ENCODE results near the gene DUSP15. TPM values are rescaled to one million over a fixed set of nuclear protein-coding genes. Genes with fewer than 3 reads are reported as not detected.

The DUSP15 gene
- total RNA-seq, 2 donors from 2014 or later, result not detected

- H3K27ac Mint-ChIP-seq, result no peak overlapping the region
- DNase-seq (no peak), ATAC-seq (replicated peaks in 1 of 2) (no peak)
- H3K36me3 Mint-ChIP-seq (ENCODE audit: insufficient read depth in 2 of 2), result no peaks in the 10 kb centered on the region
- H3K4me3 Mint-ChIP-seq, result no peak overlapping the region
- no peaks in the 10 kb centered on the region for H3K9me3 Mint-ChIP-seq
- peaks cover 32% of the 10 kb centered on the region for H3K27me3 Mint-ChIP-seq (ENCODE audit: low read depth)
- peaks cover 22% of the 10 kb centered on the region for H3K4me1 Mint-ChIP-seq (ENCODE audit: low read depth)
These were observed 5.3 kb upstream of the DUSP15 start for GRCh38 chr20:31875671-31876070.

- H3K9me3 Mint-ChIP-seq, result no peaks in the 10 kb centered on the region
- ATAC-seq (replicated peaks in 1 of 2) (no peak), DNase-seq (no peak)
- H3K27ac Mint-ChIP-seq, result no peak overlapping the region
- H3K27me3 Mint-ChIP-seq (ENCODE audit: low read depth), result peaks cover 35% of the 10 kb centered on the region
- peaks cover 3% of the 10 kb centered on the region in 2 donors for H3K36me3 Mint-ChIP-seq (ENCODE audit: insufficient read depth in 2 of 2)
- peaks cover 13% of the 10 kb centered on the region for H3K4me1 Mint-ChIP-seq (ENCODE audit: low read depth)
- no peak overlapping the region for H3K4me3 Mint-ChIP-seq
These were observed 2.1 kb upstream of the DUSP15 start for GRCh38 chr20:31872406-31872805.

- Mint-ChIP-seq H3K4me3 (no peak overlapping the region), H3K36me3 (ENCODE audit: insufficient read depth in 2 of 2) (peaks cover 3% of the 10 kb centered on the region in 2 donors), H3K27me3 (ENCODE audit: low read depth) (peaks cover 35% of the 10 kb centered on the region), H3K27ac (no peak overlapping the region), H3K4me1 (ENCODE audit: low read depth) (peaks cover 13% of the 10 kb centered on the region), H3K9me3 (no peaks in the 10 kb centered on the region)
- ATAC-seq (replicated peaks in 1 of 2) (no peak), DNase-seq (no peak)
These were observed 1.3 kb upstream of the DUSP15 start for GRCh38 chr20:31871618-31871954.

- DNase-seq (no peak), ATAC-seq (replicated peaks in 1 of 2) (no peak)
- Mint-ChIP-seq H3K27ac (no peak overlapping the region), H3K4me3 (peak overlapping the region; percentile 67 to 89), H3K9me3 (no peaks in the 10 kb centered on the region), H3K4me1 (ENCODE audit: low read depth) (peaks cover 13% of the 10 kb centered on the region), H3K27me3 (ENCODE audit: low read depth) (peaks cover 35% of the 10 kb centered on the region), H3K36me3 (ENCODE audit: insufficient read depth in 2 of 2) (peaks cover 3% of the 10 kb centered on the region in 2 donors)
These were observed 645 bp upstream of the DUSP15 start for GRCh38 chr20:31870726-31871617.

GRCh38 chr20:31869673-31869941 lies 720 bp downstream of the DUSP15 start:
- Mint-ChIP-seq H3K9me3 (no peaks in the 10 kb centered on the region), H3K27ac (no peak overlapping the region), H3K4me1 (ENCODE audit: low read depth) (peaks cover 13% of the 10 kb centered on the region), H3K36me3 (ENCODE audit: insufficient read depth in 2 of 2) (peaks cover 3% of the 10 kb centered on the region in 2 donors), H3K4me3 (peak overlapping the region; percentile 84 to 93), H3K27me3 (ENCODE audit: low read depth) (peaks cover 28% of the 10 kb centered on the region)
- ATAC-seq (replicated peaks in 1 of 2) (no peak), DNase-seq (no peak)

GRCh38 chr20:31868853-31869672 lies 1.3 kb downstream of the DUSP15 start:
- H3K4me1 Mint-ChIP-seq (ENCODE audit: low read depth), result peaks cover 13% of the 10 kb centered on the region
- no peak overlapping the region for H3K27ac Mint-ChIP-seq
- DNase-seq, result no peak
- peaks cover 28% of the 10 kb centered on the region for H3K27me3 Mint-ChIP-seq (ENCODE audit: low read depth)
- ATAC-seq (replicated peaks in 1 of 2), result no peak
- peaks cover 3% of the 10 kb centered on the region in 2 donors for H3K36me3 Mint-ChIP-seq (ENCODE audit: insufficient read depth in 2 of 2)
- peak overlapping the region; percentile 84 to 93 for H3K4me3 Mint-ChIP-seq
- H3K9me3 Mint-ChIP-seq, result no peaks in the 10 kb centered on the region

- Mint-ChIP-seq H3K9me3 (no peaks in the 10 kb centered on the region), H3K27ac (no peak overlapping the region), H3K36me3 (ENCODE audit: insufficient read depth in 2 of 2) (peaks cover 3% of the 10 kb centered on the region in 2 donors), H3K27me3 (ENCODE audit: low read depth) (peaks cover 27% of the 10 kb centered on the region), H3K4me3 (no peak overlapping the region), H3K4me1 (ENCODE audit: low read depth) (peaks cover 13% of the 10 kb centered on the region)
- ATAC-seq (replicated peaks in 1 of 2), result no peak
- DNase-seq, result no peak
These were observed 4.1 kb downstream of the DUSP15 start for GRCh38 chr20:31866221-31866620.

- Mint-ChIP-seq H3K4me3 (no peak overlapping the region), H3K36me3 (ENCODE audit: insufficient read depth in 2 of 2) (peaks cover under 1 to 1% of the 10 kb centered on the region in 2 donors)
These were observed 5.6 kb downstream of the DUSP15 start for GRCh38 chr20:31864521-31865400.

GRCh38 chr20:31863296-31864085 lies 6.8 kb downstream of the DUSP15 start:
- Mint-ChIP-seq H3K9me3 (no peaks in the 10 kb centered on the region), H3K27ac (no peak overlapping the region), H3K27me3 (ENCODE audit: low read depth) (peaks cover 30% of the 10 kb centered on the region), H3K36me3 (ENCODE audit: insufficient read depth in 2 of 2) (no peaks in the 10 kb centered on the region), H3K4me3 (no peak overlapping the region), H3K4me1 (ENCODE audit: low read depth) (peaks cover 4% of the 10 kb centered on the region)
- DNase-seq, result no peak
- no peak for ATAC-seq (replicated peaks in 1 of 2)

More at GRCh38 chr20:31864521-31865400, 5.6 kb downstream of the DUSP15 start:
- H3K9me3 Mint-ChIP-seq, result no peaks in the 10 kb centered on the region
- peaks cover 26% of the 10 kb centered on the region for H3K27me3 Mint-ChIP-seq (ENCODE audit: low read depth)
- DNase-seq (no peak), ATAC-seq (replicated peaks in 1 of 2) (no peak)
- H3K27ac Mint-ChIP-seq, result no peak overlapping the region
- peaks cover 4% of the 10 kb centered on the region for H3K4me1 Mint-ChIP-seq (ENCODE audit: low read depth)

- no peaks in the 10 kb centered on the region for H3K36me3 Mint-ChIP-seq (ENCODE audit: insufficient read depth in 2 of 2)
- no peak for DNase-seq
These were observed 7.8 kb downstream of the DUSP15 start for GRCh38 chr20:31862506-31862905.

GRCh38 chr20:31862157-31862470 lies 8.2 kb downstream of the DUSP15 start:
- Mint-ChIP-seq H3K4me3 (peak overlapping the region; percentile 59 to 81), H3K9me3 (no peaks in the 10 kb centered on the region), H3K4me1 (ENCODE audit: low read depth) (peaks cover 5% of the 10 kb centered on the region), H3K27me3 (ENCODE audit: low read depth) (peaks cover 30% of the 10 kb centered on the region), H3K27ac (no peak overlapping the region), H3K36me3 (ENCODE audit: insufficient read depth in 2 of 2) (no peaks in the 10 kb centered on the region)
- no peak for ATAC-seq (replicated peaks in 1 of 2)
- DNase-seq, result no peak

More at GRCh38 chr20:31862506-31862905, 7.8 kb downstream of the DUSP15 start:
- ATAC-seq (replicated peaks in 1 of 2), result no peak
- Mint-ChIP-seq H3K9me3 (no peaks in the 10 kb centered on the region), H3K4me1 (ENCODE audit: low read depth) (peaks cover 5% of the 10 kb centered on the region), H3K27ac (no peak overlapping the region), H3K27me3 (ENCODE audit: low read depth) (peaks cover 30% of the 10 kb centered on the region), H3K4me3 (no peak overlapping the region)

GRCh38 chr20:31861385-31862156 lies 8.8 kb downstream of the DUSP15 start:
- H3K36me3 Mint-ChIP-seq (ENCODE audit: insufficient read depth in 2 of 2), result no peaks in the 10 kb centered on the region
- ATAC-seq (replicated peaks in 1 of 2) (peak; percentile 89 to 91), DNase-seq (peak; percentile 68 to 76)
- no peak overlapping the region for H3K27ac Mint-ChIP-seq
- H3K27me3 Mint-ChIP-seq (ENCODE audit: low read depth), result peaks cover 30% of the 10 kb centered on the region
- peaks cover 5% of the 10 kb centered on the region for H3K4me1 Mint-ChIP-seq (ENCODE audit: low read depth)
- no peaks in the 10 kb centered on the region for H3K9me3 Mint-ChIP-seq
- H3K4me3 Mint-ChIP-seq, result peak overlapping the region; percentile 59 to 81

Data from activated T-cell treated with anti-CD3 and anti-CD28 coated beads, Interleukin-2, amount 50 U/mL, for 72 hours (primary cell).